ENCODE measurements around the gene BDNF. TPM values are rescaled to one million over a fixed set of nuclear protein-coding genes. Genes with fewer than 3 reads are reported as not detected.
"Not testable (repeated sequence)": the region's sequence is repeated elsewhere in the genome, so short reads cannot be mapped to it uniquely, and the experiment has no call there.

Gene BDNF
- total RNA-seq, 4 donors from 2014 or later, result 0.14 to 0.64 TPM; not detected in 2

- intact Hi-C loops (cut with DNase I; ENCODE audit: low total_unique reads), result no loop called here
These were observed 27.3 kb downstream of the BDNF start for GRCh38 chr11:27672836-27673464.

DNA sequence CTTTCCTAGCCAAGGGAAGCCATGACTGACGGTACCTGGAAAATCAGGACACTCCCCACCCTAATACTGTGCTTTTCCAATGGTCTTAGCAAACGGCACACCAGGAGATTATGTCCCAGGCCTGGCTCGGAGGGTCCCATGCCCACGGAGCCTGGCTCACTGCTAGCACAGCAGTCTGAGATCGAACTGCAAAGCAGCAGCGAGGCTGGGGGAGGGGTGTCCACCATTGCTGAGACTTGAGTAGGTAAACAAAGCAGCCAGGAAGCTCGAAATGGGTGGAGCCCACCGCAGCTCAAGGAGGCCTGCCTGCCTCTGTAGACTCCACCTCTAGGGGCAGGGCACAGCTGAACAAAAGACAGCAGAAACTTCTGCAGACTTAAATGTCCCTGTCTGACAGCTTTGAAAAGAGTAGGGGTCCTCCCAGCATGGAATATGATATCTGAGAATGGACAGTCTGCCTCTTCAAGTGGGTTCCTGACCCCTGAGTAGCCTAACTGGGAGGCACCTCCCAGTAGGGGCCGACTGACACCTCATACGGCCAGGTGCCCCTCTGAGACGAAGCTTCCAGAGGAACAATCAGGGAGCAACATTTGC is 34.6 kb downstream of the BDNF start:
- in situ Hi-C loops (cut with MboI; ENCODE audit: low pct_ligation_motif_present in 1 of 4, low pct_unique_long_range_greater_than_20kb in 1 of 4, low sequenced_read_pairs in 3 of 4), result loop anchor here in 1 of 4 donors (25.0 kb wide), 1 partner anchor 103 kb away; no protein-coding TSS in a partner anchor
- H3K4me1 ChIP-seq; DNase-seq; H3K36me3 ChIP-seq; H3K9me3 ChIP-seq; intact Hi-C loops (cut with DNase I; ENCODE audit: low total_unique reads); H3K4me3 ChIP-seq; H3K27me3 ChIP-seq; H3K27ac ChIP-seq: not testable (repeated sequence)
- WGBS, 2 donors (ENCODE audit: low coverage in 1 of 2), result 89% methylated on average over 11 of the region's 11 CpGs; no CpG with 5 or more reads in 1 of the 2 donors

More at GRCh38 chr11:27672836-27673464, 27.3 kb downstream of the BDNF start:
- no peak overlapping the region for H3K27ac ChIP-seq
- DNase-seq, result no peak
- WGBS, 2 donors (ENCODE audit: low coverage in 1 of 2), result 94% methylated on average over 2 of the region's 2 CpGs; no CpG with 5 or more reads in 1 of the 2 donors
- TF ChIP-seq POLR2AphosphoS5 (IDR thresholded peaks at IDR 0.05), result no peak
- no peak for TF ChIP-seq EP300 (IDR thresholded peaks at IDR 0.05; ENCODE audit: low read depth)
- no peak for TF ChIP-seq POLR2A (IDR thresholded peaks at IDR 0.05)
- TF ChIP-seq CTCF (IDR thresholded peaks at IDR 0.05), result no peak
- H3K36me3 ChIP-seq, result no peaks in the 10 kb centered on the region
- H3K9me3 ChIP-seq, result no peaks in the 10 kb centered on the region
- no peaks in the 10 kb centered on the region for H3K4me1 ChIP-seq
- in situ Hi-C loops (cut with MboI; ENCODE audit: low pct_ligation_motif_present in 1 of 4, low pct_unique_long_range_greater_than_20kb in 1 of 4, low sequenced_read_pairs in 3 of 4), result loop anchor here in 1 of 4 donors (25.0 kb wide), 1 partner anchor 111 kb away; no protein-coding TSS in a partner anchor
- H3K4me3 ChIP-seq, result no peak overlapping the region
- no peaks in the 10 kb centered on the region for H3K27me3 ChIP-seq

- no peak for DNase-seq
- no peak overlapping the region for H3K27ac ChIP-seq
- H3K27me3 ChIP-seq, result no peaks in the 10 kb centered on the region
- TF ChIP-seq CTCF (IDR thresholded peaks at IDR 0.05), result no peak
- TF ChIP-seq POLR2A (IDR thresholded peaks at IDR 0.05), result no peak
- TF ChIP-seq POLR2AphosphoS5 (IDR thresholded peaks at IDR 0.05), result no peak
- no peak for TF ChIP-seq EP300 (IDR thresholded peaks at IDR 0.05; ENCODE audit: low read depth)
- 89 to 94% methylated on average over 2 of the region's 2 CpGs for WGBS, 2 donors (ENCODE audit: low coverage in 1 of 2)
- no peaks in the 10 kb centered on the region for H3K9me3 ChIP-seq
- in situ Hi-C loops (cut with MboI; ENCODE audit: low pct_ligation_motif_present in 1 of 4, low pct_unique_long_range_greater_than_20kb in 1 of 4, low sequenced_read_pairs in 3 of 4), result loop anchor here in 1 of 4 donors (25.0 kb wide), 1 partner anchor 101 kb away; no protein-coding TSS in a partner anchor
- intact Hi-C loops (cut with DNase I; ENCODE audit: low total_unique reads), result no loop called here
- no peak overlapping the region for H3K4me3 ChIP-seq
- no peaks in the 10 kb centered on the region for H3K4me1 ChIP-seq
- peaks cover 0 to 6% (median 0%) of the 10 kb centered on the region in 4 donors for H3K36me3 ChIP-seq
These were observed 36.9 kb downstream of the BDNF start for GRCh38 chr11:27663326-27663725.

DNA sequence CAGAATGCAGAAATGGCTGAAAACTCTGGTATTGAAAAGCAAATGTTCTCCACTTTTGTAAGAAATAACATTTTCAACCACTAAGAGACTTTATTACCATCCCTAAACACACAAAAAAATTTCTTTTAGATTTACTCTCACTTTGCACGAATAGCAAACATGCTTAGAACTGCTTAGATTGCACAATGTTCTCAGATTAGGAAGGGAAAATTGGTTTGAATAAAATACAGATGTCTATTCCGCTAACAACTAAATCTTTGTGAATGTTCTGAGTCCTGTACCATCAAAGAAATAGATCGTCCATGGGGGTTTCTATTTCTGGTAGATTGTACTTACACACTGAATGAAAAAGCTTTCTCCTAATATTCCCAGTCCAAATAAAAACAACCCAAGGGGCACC is 40.1 kb downstream of the BDNF start:
- 81 to 87% methylated on average over 3 of the region's 3 CpGs for WGBS, 2 donors (ENCODE audit: low coverage in 1 of 2)
- intact Hi-C loops (cut with DNase I; ENCODE audit: low total_unique reads), result no loop called here
- TF ChIP-seq EP300 (IDR thresholded peaks at IDR 0.05; ENCODE audit: low read depth), result no peak
- TF ChIP-seq POLR2AphosphoS5 (IDR thresholded peaks at IDR 0.05), result no peak

GRCh38 chr11:27658535-27659236 is 41.6 kb downstream of the BDNF start:
- no peak for TF ChIP-seq CTCF (IDR thresholded peaks at IDR 0.05)
- TF ChIP-seq EP300 (IDR thresholded peaks at IDR 0.05; ENCODE audit: low read depth), result no peak
- TF ChIP-seq POLR2A (IDR thresholded peaks at IDR 0.05), result no peak
- no peak overlapping the region for H3K27ac ChIP-seq
- no peak overlapping the region for H3K4me3 ChIP-seq
- DNase-seq, result no peak
- intact Hi-C loops (cut with DNase I; ENCODE audit: low total_unique reads) (no loop called here), in situ Hi-C loops (cut with MboI; ENCODE audit: low pct_ligation_motif_present in 1 of 4, low pct_unique_long_range_greater_than_20kb in 1 of 4, low sequenced_read_pairs in 3 of 4) (loop anchor here in 1 of 4 donors (25.0 kb wide), 1 partner anchor 96 kb away; no protein-coding TSS in a partner anchor)
- H3K36me3 ChIP-seq, result peaks cover 0 to 6% (median 0%) of the 10 kb centered on the region in 4 donors
- 80 to 93% methylated on average over 2 of the region's 2 CpGs for WGBS, 2 donors (ENCODE audit: low coverage in 1 of 2)
- no peaks in the 10 kb centered on the region for H3K4me1 ChIP-seq
- H3K9me3 ChIP-seq, result no peaks in the 10 kb centered on the region
- no peaks in the 10 kb centered on the region for H3K27me3 ChIP-seq

More for the DNA sequence above, 40.1 kb downstream of the BDNF start:
- H3K27ac ChIP-seq, result no peak overlapping the region
- H3K36me3 ChIP-seq, result peaks cover 0 to 6% (median 0%) of the 10 kb centered on the region in 4 donors
- H3K4me3 ChIP-seq, result no peak overlapping the region
- no peaks in the 10 kb centered on the region for H3K27me3 ChIP-seq
- H3K4me1 ChIP-seq, result no peaks in the 10 kb centered on the region
- in situ Hi-C loops (cut with MboI; ENCODE audit: low pct_ligation_motif_present in 1 of 4, low pct_unique_long_range_greater_than_20kb in 1 of 4, low sequenced_read_pairs in 3 of 4), result loop anchor here in 1 of 4 donors (25.0 kb wide), 1 partner anchor 98 kb away; no protein-coding TSS in a partner anchor
- no peak for DNase-seq
- H3K9me3 ChIP-seq, result no peaks in the 10 kb centered on the region
